HG03575 (cell line): ENCODE data around the gene HSCB.
"Not testable (repeated sequence)": the region's sequence is repeated elsewhere in the genome, so short reads cannot be mapped to it uniquely, and the experiment has no call there.

Source experiments
- ATAC-seq: cut with Tn5 transposase; IDR thresholded peaks from one replicate; pipeline ENCODE4 v1.9.1; 2021; ENCODE audit not compliant: unreplicated experiment, insufficient number of reproducible peaks, low FRiP score; ENCODE audit errors: extremely low read depth

The HSCB gene

DNA sequence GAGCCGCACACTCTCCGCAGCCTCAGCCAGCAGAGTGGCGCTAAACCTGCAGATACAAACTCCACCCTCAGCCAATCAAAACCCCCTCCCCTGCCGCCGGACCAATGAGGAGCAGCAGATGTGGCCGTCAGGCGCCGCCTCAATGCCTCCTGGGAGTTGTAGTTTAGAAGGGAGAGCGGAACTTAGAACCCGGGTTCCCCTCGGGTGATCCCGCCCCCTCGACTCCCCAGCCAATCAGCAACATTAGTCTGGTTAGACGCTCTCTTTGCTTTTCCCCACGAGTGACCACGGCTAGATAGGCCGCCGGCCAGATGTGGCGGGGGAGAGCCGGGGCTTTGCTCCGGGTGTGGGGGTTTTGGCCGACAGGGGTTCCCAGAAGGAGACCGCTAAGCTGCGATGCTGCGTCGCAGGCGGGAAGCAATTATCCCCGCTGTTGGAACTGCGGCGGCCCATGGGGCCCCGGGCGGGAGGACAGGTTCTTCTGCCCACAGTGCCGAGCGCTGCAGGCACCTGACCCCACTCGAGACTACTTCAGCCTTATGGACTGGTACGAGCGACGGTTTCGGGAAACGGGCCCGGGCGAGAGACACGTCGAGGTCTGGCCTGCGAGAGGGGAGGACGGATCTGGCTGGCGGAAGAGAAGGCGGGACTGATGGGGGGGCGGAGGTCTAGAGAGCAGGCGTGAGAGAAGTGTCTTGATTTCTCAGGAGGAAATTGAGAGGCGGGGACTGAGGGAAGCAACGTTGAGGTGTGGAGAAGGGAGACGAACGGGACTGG, at the start of gene HSCB, which contains the start of gene CHEK2:
HSCB (plus strand) TSS at position 255 of the 777 bp plus-strand sequence; CDS start at position 312, 57 bp downstream.
CHEK2 (minus strand) TSS at position 36 of the 777 bp plus-strand sequence. CDS start 7,099 bp downstream, outside the sequence.
- ATAC-seq = peak; percentile 67

GRCh38 chr22:28693041-28693760, 48.6 kb upstream of the HSCB start:
- ATAC-seq = not testable (repeated sequence)

DNA sequence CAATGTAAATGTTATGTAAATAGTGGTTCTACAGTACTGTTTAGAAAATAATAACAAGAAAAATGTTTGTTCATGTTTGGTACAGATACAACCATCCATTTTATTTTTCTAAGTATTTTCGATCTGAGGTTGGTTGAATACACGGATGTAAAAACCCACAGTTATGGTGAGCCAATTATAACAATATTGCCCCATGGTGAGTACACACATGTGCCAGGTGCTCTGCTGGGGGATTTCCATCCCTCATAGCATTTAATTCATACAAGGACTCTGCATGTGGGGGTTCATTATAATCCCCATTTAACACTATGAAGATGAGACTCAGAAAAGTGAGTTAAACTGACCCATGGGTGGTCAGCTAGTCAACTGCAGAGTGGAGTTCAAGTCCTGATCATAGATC, 38.9 kb upstream of the HSCB start:
- ATAC-seq = no peak

- ATAC-seq = no peak
These were observed 38.4 kb upstream of the HSCB start for GRCh38 chr22:28703436-28703835.

DNA sequence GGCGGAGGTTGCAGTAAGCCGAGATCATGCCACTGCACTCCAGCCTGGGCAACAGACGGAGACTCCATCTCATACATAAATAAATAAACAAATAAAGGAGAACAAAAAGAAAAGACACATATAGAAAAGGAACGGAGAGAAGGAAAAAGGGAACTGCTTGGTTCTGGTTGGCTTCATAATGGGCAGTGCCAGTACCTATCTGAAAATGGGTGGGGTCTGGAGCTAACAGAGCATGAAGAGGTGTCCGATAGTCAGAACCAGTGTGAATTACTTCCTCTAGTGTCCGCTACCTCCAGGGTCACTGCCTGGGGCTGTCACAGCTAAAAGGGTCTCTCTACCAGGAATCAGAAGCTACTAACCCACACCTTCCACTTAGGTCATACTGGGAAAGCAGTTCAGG, 35.0 kb upstream of the HSCB start:
- no peak for ATAC-seq

- no peak for ATAC-seq
These were observed 31.7 kb upstream of the HSCB start for GRCh38 chr22:28710107-28710506.

DNA sequence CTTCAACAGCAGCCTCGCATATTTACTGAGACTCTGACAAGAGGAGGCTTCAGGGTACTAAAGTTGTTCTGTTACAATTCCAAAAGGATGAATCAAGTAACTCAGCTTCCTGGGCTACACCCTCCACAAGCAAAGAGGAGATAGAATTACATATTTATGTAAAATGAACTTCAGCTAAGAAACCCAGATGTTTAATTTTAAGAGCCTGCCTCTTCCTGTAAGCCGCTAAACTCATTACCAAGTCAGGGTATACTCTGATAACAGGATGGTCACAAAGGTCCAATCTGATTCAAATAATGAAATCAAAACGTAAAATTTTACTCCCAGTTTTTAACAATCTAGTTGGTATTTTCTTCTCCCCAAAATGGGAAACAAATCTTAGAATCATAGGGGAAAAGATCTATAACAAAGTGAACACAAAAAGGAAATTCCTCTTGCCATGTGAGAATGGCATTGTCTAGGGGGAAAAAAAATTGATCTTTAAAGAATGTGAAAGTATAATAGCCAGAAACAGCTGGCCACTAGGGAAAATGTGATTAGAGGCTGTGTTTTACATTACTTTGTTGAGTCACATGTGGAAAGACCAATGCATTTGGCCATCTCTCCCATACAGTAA, 31.2 kb upstream of the HSCB start:
- ATAC-seq = no peak

GRCh38 chr22:28711341-28711740, 30.5 kb upstream of the HSCB start:
- no peak for ATAC-seq

- no peak for ATAC-seq
These were observed 29.7 kb upstream of the HSCB start for GRCh38 chr22:28711820-28712777.

GRCh38 chr22:28714043-28714628, 27.7 kb upstream of the HSCB start:
- ATAC-seq = no peak

- ATAC-seq = no peak
These were observed 26.2 kb upstream of the HSCB start for GRCh38 chr22:28715611-28716010.

DNA sequence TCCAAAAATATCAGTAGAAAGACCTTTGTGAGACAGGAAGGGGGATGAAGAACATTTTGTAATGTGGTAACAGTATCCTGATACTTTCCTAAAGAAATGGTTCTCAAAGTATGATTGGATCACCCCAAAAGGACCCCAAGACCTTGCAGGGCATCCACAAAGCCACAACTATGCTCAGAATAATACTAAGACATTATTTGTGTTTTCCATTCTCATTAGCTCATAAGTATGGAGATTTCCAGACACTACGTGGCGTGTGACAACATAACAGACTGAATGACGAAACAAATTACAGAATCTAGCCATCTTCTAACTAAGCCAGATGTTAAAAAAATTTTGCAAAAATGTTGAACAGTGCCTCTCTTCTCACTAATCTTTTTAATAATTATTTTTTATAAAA, 25.2 kb upstream of the HSCB start:
- ATAC-seq = no peak

GRCh38 chr22:28718044-28718443, 23.8 kb upstream of the HSCB start:
- no peak for ATAC-seq

GRCh38 chr22:28728002-28728401, 13.8 kb upstream of the HSCB start:
- ATAC-seq = no peak

DNA sequence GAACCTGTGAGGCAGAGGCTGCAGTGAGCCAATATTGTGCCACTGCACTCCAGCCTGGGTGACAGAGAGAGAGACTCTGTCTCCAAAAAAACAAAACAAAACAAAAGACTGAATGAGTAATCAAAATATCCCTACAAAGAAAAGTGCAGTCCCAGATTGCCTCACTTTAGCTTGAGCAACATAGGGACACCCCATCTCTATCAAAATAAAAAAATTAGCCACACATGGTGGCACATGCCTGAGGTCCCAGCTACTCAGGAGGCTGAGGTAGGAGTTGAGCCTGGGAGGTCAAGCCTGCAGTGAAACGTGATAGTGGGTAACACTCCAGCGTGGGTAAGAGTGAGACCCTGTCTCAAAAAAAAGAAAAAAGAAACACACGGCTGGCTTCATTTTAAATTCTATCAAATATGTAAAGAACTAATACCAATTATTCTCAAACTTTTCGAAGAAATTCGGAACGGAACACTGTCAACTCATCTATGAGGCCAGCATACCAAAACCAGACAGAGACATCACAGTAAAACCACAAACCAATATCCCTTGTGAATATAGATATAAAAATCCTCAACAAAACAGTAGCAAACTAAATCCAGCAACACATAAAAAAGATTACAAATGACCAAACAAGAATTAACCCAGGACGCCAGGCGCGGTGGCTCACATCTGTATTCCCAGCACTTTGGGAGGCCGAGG, 13.1 kb upstream of the HSCB start:
- no peak for ATAC-seq

GRCh38 chr22:28730179-28730578, 11.7 kb upstream of the HSCB start:
- no peak for ATAC-seq

DNA sequence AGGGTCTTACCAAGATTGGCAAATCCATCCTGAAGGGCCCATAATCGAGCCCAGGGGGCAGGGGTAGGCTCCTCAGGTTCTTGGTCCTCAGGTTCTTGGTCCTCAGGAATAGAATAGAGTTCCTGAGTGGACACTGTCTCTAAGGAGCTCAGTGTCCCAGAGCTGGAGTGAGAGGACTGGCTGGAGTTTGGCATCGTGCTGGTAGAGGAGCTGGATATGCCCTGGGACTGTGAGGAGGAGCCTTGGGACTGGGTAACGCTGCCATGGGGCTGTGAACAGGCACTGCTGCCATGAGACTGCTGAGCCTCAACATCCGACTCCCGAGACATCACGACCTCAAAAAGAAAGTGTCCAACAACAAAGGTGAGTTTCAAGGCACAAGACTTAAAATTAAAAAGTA, 7.4 kb upstream of the HSCB start:
- ATAC-seq = no peak
